CD4-positive, alpha-beta T cell treated with Interleukin-4 for 4 hours (primary cell): Measurements from ENCODE around the gene DENND10.
"Not testable (repeated sequence)": the region's sequence is repeated elsewhere in the genome, so short reads cannot be mapped to it uniquely, and the experiment has no call there.

ENCODE experiments used
- DNase-seq: peaks from one replicate; pipeline ENCODE4 v3.0.0-alpha.2; 2020

Gene DENND10

DNA sequence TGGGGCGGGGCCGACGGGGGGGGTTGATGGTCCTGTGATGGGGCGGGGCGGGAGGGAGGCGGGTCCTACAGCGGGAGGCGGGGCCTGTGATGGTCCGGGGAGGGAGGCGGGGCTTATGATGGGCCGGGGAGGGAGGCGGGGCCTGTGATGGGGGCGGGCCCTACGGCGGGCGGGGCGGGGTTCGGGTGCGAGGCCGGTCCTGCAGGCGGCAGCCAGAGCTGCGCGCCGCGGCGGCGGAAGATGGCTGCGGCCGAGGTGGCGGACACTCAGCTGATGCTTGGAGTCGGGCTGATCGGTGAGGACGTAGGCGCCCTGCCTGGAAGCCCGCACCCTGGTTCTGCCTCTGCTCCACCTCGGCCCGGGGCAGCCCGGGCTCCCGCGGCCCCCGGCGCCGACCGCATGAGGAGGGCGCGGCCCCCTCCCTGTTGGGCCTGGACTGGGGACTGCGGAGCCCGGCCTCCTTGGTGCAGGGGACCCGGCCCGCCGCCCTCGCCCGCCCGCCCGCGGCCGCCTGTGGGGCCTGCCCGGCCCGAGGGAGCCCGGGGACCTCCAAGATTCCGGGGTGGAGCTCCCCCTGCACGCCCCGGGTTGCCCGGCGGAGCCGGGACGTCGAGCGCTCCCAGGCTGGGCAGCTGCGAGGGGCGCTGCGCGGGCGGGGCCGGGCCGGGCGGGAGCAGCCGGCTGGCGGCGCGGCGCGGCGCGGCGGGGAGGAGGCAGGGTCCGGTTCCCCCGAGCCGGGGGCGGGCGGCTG lies at the start of gene DENND10:
DENND10 (plus strand) TSS at position 211 of the 751 bp plus-strand sequence; CDS start at position 241, 30 bp downstream.
- DNase-seq: peak; percentile 67

GRCh38 chr10:119055472-119055871 lies 48.4 kb upstream of the DENND10 start:
- no peak for DNase-seq

- no peak for DNase-seq
These were observed 45.9 kb upstream of the DENND10 start for GRCh38 chr10:119058010-119058409.

DNA sequence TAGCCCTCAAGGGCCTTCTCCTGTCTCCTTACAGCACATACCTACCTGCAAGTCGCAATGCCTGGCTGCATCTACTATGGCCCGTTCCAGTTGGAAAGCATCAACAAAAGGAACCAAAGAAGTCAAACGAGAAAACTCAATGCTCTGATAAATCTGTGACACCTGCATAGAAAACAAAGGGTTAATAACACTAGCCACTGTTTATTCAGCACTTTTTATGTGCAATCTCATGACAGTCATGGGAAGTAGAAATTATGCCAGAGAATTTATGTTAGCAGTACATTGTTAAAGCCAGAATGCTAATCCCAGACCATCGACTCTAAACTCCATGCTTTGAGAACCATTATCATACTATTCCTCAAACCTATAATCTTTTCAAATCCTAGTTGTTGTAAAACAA lies 44.4 kb upstream of the DENND10 start:
- no peak for DNase-seq

GRCh38 chr10:119060107-119060506 lies 43.8 kb upstream of the DENND10 start:
- no peak for DNase-seq

DNA sequence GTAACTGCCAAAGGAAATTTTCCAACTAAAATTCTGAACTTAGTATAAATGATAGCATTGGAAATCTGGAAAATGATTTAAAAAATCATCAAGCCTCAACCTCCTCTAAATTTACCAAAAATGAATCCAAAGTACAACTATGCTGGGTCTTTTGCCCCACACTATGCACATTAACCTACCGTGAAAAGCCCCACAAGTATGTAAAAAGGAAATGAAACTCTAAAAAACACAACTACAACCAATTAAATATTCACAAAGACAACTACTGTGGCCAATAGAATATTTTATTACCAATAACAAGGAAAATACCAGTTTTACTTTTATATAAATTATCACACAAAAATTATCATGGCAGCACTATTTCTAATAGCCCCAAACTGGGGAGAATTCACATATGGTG lies 42.6 kb upstream of the DENND10 start:
- no peak for DNase-seq

GRCh38 chr10:119061926-119062325 lies 42.0 kb upstream of the DENND10 start:
- no peak for DNase-seq

DNA sequence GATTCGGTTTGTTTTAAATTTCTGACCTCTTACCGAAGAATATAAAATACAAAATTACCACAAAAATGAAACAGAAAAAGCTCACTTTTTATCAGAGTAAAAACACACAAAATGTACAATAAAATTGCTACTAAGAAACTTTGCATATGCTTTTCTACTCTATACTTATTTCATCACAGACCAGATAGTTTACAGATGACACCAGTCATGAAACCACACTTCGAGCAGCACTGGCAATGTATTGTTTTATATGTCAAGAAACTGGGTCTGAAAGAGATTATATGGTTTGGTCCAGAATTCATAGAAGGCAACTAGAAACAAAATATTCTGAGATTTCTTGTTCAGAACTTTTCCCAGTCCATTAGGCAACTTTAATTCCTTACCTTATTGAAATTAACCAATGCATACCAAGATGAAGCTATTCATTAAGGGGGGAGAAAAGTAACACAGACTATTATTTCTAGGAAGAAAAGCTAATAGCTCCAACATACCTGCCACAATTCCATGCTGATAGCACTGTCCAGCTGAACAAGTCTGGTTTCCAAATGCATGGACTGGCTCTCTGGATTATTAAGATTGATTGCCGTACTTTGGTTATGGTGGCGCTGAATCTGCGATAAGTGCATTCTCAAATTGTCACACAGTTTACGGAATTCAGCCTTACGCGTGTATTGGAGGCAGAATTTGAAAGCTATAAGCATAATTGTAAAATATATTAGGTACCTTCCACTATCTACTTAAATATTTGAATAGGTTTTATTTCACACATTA lies 33.3 kb upstream of the DENND10 start:
- DNase-seq: no peak

GRCh38 chr10:119073584-119073983 lies 30.3 kb upstream of the DENND10 start:
- DNase-seq: no peak

DNA sequence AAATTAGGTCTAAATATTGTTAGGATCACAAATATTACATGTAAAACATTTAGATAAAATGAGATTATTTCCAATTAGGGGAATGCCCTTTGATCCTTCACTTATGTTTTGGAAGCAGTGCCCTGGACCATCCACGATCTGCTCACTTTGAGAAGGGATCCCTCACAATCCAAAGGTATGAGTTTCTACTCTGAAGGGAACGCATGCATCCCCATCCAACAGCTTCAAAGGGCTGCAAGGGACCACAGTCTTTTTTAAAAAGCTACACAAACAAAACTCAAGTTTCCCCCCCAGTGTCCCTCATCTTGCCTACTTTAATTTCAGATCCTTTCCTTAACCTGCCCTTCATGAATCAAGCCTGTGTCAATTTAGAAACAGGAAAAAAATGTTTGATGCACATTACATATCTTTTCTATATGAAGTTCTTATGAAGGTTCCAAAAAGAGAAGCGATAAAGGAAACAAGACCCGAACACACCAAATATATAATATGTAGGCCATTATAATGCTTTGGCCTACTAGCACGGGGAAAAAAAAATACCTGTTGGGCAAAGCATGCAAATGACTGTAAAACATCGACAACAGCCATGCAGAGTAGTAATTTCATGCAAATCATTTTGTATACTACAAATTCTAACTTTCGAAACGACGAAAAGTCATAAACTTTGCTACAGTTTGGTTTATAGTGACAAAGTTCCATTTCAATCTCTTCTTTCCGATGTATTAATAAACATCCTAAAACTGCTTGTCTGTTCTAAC lies 25.3 kb upstream of the DENND10 start:
- no peak for DNase-seq

GRCh38 chr10:119079599-119080520 lies 24.1 kb upstream of the DENND10 start:
- DNase-seq: peak; percentile 60

GRCh38 chr10:119080521-119081259 lies 23.2 kb upstream of the DENND10 start, which contains the start of gene EIF3A:
Gene EIF3A (minus strand): TSS chr10:119080817. CDS start chr10:119080676, 141 bp downstream.
- DNase-seq: peak; percentile 87

DNA sequence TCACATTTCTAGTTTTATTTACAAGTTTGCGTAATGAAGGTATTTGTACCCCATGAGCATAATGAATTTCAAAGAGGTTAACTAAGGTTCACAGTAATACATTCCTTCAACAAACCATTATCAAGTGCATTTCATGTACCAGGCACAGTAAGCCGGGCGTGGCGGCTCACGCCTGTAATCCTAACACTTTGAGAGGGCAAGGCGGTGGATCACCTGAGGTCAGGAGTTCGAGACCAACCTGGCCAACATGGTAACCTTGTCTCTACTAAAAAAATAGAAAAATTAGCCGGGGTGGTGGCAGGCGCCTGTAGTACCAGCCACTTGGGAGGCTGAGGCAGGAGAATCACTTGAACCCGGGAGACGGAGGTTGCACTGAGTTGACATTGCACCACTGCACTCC lies 19.0 kb upstream of the DENND10 start:
- no peak for DNase-seq

DNA sequence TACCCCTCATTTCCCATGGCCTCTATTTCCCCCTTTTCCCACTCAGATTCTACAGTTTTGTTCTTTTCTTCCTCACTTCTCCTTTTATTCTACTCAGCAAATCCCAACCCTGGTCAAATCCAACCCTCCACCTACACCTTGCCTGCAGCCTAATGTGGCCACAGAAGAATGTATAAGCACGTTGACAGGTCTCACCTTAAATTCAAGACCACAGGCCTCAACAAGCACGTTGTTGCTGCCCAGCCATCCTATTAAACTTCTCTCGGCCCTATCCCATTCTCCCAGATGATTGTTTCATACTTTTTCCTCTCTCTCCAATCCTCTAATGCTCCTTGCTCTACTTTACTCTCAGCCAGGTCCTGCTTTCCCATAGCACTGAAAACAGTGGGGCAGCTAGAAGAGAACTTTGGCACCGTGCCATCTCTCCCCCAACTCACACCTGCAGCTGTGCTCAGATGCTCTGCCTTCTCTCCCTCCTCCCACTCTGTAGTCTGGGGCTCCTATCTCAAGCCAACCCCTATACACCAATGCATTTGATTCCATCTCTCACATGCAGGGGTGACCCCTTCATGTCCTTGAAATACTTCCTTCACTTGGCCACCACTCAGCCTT lies 16.5 kb upstream of the DENND10 start:
- no peak for DNase-seq

- DNase-seq: peak; percentile 79
These were observed 13.7 kb upstream of the DENND10 start for GRCh38 chr10:119090026-119090795.

GRCh38 chr10:119090968-119091367 lies 12.9 kb upstream of the DENND10 start:
- DNase-seq: peak; percentile 94

GRCh38 chr10:119095640-119096039 lies 8.3 kb upstream of the DENND10 start:
- DNase-seq: peak; percentile 48

DNA sequence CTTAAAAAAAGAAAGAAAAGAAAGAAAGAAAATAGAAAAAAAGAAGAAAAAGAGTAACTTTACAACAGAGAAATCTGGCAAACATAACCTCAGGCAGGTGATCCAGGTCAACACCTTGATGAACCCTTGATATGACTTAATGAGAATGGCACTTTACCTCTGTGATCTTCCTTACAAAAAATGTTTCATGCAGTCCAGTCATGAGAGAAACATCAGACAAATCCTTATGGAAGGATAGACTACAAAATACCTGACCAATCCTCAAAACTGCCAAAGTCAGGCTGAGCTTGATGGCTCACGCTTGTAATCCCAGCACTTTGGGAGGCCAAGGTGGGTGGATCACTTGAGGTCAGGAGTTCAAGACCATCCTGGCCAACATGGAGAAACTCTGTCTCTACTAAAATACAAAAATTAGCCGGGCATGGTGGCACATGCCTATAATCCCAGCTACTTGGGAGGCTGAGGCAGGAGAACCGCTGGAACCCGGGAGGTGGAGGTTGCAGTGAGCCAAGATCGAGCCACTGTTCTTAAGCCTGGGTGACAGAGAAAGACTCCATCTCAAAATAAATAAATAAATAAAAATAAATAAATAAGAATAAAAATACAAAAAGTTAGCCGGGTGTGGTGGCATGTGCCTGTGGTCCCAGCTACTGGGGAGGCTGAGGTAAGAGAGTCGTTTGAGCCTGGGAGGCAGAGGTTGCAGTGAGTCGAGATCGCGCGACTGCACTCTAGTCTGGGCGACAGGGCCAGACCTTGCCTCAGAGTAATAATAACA lies 7.1 kb upstream of the DENND10 start:
- not testable (repeated sequence) for DNase-seq

DNA sequence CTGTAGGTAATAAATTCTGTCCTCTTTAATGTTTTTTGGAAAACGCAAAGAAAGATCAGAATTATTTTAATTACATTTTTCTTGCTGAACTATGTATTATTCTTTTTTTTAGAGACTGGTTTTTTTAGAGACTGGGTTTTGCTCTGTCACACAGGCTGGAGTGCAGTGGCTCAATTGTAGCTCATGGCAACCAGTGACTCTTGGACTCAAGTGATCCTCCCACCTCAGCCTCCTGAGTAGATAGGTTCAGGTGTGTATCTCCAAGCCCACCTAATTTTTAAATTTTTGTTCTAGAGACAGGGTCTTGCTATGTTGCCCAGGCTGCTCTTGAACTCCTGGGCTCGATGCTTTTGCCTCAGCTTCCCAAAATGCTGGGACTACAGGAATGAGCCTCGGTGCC lies 5.3 kb upstream of the DENND10 start:
- no peak for DNase-seq
